GM23248 (cell line): ENCODE measurements around the gene UQCRC1.

ENCODE experiments used
- EZH2 ChIP-seq: fragments of 200-600 bp; sonication (generic); IDR thresholded peaks from 2 replicates; pipeline ENCODE4 v1.6.1; 2018; ENCODE audit warnings: antibody characterized with exemption, mild to moderate bottlenecking; ENCODE audit not compliant: insufficient read depth, poor library complexity, severe bottlenecking
- EZH2phosphoT487 ChIP-seq: fragments of 200-600 bp; sonication (generic); IDR thresholded peaks from 2 replicates; pipeline ENCODE4 v1.6.1; 2018; ENCODE audit warnings: antibody characterized with exemption, moderate library complexity, mild to moderate bottlenecking, low read depth; ENCODE audit not compliant: insufficient read depth

DNA sequence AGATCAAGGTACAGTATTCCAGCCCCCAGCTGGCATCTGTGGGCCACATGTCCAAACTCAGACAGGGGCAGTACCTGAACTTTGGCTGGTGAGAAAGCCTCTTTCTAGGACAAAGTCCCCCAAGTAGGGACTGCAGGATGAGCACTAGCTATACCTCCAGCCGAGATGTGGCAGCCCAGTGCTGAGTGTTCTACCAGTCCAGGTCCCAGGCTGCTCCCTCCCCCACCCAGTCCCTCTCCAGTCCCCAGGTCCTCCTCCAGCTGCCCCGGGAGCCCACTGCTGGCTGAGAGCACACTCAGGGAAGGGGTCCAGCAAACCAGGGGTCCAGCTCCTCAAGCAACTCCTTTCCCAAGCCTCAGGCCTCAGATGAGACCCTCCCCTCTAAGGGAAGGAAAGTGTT lies 24.3 kb upstream of the UQCRC1 start:
- no peak for TF ChIP-seq EZH2
- TF ChIP-seq EZH2phosphoT487, result no peak
